MCF 10A (cell line): ENCODE data around the gene BCL2L11. TPM values are rescaled to one million over a fixed set of nuclear protein-coding genes. Genes with fewer than 3 reads are reported as not detected.

Experiments used
- BruUV-seq: library from RNA; stranded (reverse); fragments of 400-500 nt; replicated peaks from 2 replicates; lab custom pipeline; 2021; lab: Mats Ljungman, UMichigan
- CTCF ChIA-PET: fragments of 300-600 bp; sonication (Branson Sonifier 250); formaldehyde crosslinking; extraction: SDS; loops from one replicate; lab custom pipeline; 2021; ENCODE audit warnings: antibody characterized with exemption, inconsistent platforms; lab: Yijun Ruan, JAX
- POLR2A ChIA-PET: fragments of 300-600, 350-650 bp; sonication (Branson Sonifier 250); formaldehyde crosslinking; extraction: SDS; loops from one replicate; lab custom pipeline; 2020; ENCODE audit warnings: antibody characterized with exemption, inconsistent platforms; lab: Yijun Ruan, JAX
- DNase-seq: peaks from one replicate; pipeline ENCODE4 v3.0.0-alpha.2; 2018; ENCODE audit not compliant: unreplicated experiment
- H3K27ac Mint-ChIP-seq: one replicate; pipeline ENCODE4 v1.8.0; 2022; ENCODE audit warnings: mild to moderate bottlenecking, low read depth, mixed read lengths; ENCODE audit not compliant: unreplicated experiment
- H3K27me3 Mint-ChIP-seq: one replicate; pipeline ENCODE4 v1.8.0; 2022; ENCODE audit warnings: mixed read lengths; ENCODE audit not compliant: insufficient read depth, unreplicated experiment
- H3K36me3 Mint-ChIP-seq: one replicate; pipeline ENCODE4 v1.8.0; 2022; ENCODE audit warnings: mild to moderate bottlenecking, moderate library complexity, mixed read lengths; ENCODE audit not compliant: insufficient read depth, unreplicated experiment
- H3K4me1 Mint-ChIP-seq: one replicate; pipeline ENCODE4 v1.8.0; 2022; ENCODE audit warnings: mixed read lengths; ENCODE audit not compliant: insufficient read depth, unreplicated experiment
- H3K4me3 Mint-ChIP-seq: one replicate; pipeline ENCODE4 v1.8.0; 2022; ENCODE audit warnings: mild to moderate bottlenecking, moderate library complexity, mixed read lengths; ENCODE audit not compliant: unreplicated experiment
- H3K9me3 Mint-ChIP-seq: one replicate; pipeline ENCODE4 v1.8.0; 2022; ENCODE audit warnings: mixed read lengths; ENCODE audit not compliant: unreplicated experiment
- CTCF ChIP-seq: fragments of 200-600 bp; IDR thresholded peaks from one replicate; pipeline ENCODE4 v1.8.0; 2022; ENCODE audit warnings: antibody characterized with exemption, mild to moderate bottlenecking; ENCODE audit not compliant: unreplicated experiment
- intact Hi-C: fragments of 100-400 bp; cut with micrococcal nuclease; formaldehyde crosslinking; loops from 2 replicates; pipeline ENCODE4 v1.14.1; 2022
- total RNA-seq: library from RNA; stranded (reverse); gene quantifications from 2 replicates; pipeline ENCODE4 v1.2.3, GENCODE V29; 2022

BCL2L11 gene
- total RNA-seq, 1 experiment from 2014 or later = 5.8 TPM

GRCh38 chr2:111199840-111200239 lies 79.1 kb downstream of the BCL2L11 start:
- Mint-ChIP-seq H3K4me3 (no peak overlapping the region), H3K27me3 (no peaks in the 10 kb centered on the region), H3K36me3 (peaks cover 7% of the 10 kb centered on the region), H3K9me3 (no peaks in the 10 kb centered on the region), H3K4me1 (no peaks in the 10 kb centered on the region), H3K27ac (no peak overlapping the region)
- intact Hi-C loops = no loop called here
- no peak for DNase-seq
- CTCF ChIA-PET = interaction anchor here (0.6 kb wide), 1 partner anchor 82 kb away, joined by 3 read pairs; no protein-coding TSS in a partner anchor
- POLR2A ChIA-PET = no interaction called here
- BruUV-seq = no TSS peak
- no peak for TF ChIP-seq CTCF

GRCh38 chr2:111200333-111200881 lies 79.7 kb downstream of the BCL2L11 start:
- no peaks in the 10 kb centered on the region for H3K27me3 Mint-ChIP-seq
- no peak for DNase-seq
- no TSS peak for BruUV-seq
- H3K4me1 Mint-ChIP-seq = no peaks in the 10 kb centered on the region
- intact Hi-C loops = no loop called here
- H3K4me3 Mint-ChIP-seq = no peak overlapping the region
- peaks cover 7% of the 10 kb centered on the region for H3K36me3 Mint-ChIP-seq
- H3K9me3 Mint-ChIP-seq = no peaks in the 10 kb centered on the region
- H3K27ac Mint-ChIP-seq = no peak overlapping the region
- no peak for TF ChIP-seq CTCF
- ChIA-PET POLR2A (no interaction called here), CTCF (no interaction called here)

GRCh38 chr2:111201214-111201613 lies 80.5 kb downstream of the BCL2L11 start:
- ChIA-PET POLR2A (no interaction called here), CTCF (no interaction called here)
- H3K27ac Mint-ChIP-seq = no peak overlapping the region
- DNase-seq = no peak
- H3K36me3 Mint-ChIP-seq = peaks cover 7% of the 10 kb centered on the region
- H3K27me3 Mint-ChIP-seq = no peaks in the 10 kb centered on the region
- TF ChIP-seq CTCF = no peak
- BruUV-seq = no TSS peak
- H3K4me1 Mint-ChIP-seq = peaks cover 4% of the 10 kb centered on the region
- intact Hi-C loops = no loop called here
- H3K9me3 Mint-ChIP-seq = no peaks in the 10 kb centered on the region
- no peak overlapping the region for H3K4me3 Mint-ChIP-seq

- Mint-ChIP-seq H3K36me3 (peaks cover 7% of the 10 kb centered on the region), H3K9me3 (peaks cover 5% of the 10 kb centered on the region), H3K27ac (no peak overlapping the region), H3K27me3 (no peaks in the 10 kb centered on the region), H3K4me1 (peaks cover 5% of the 10 kb centered on the region), H3K4me3 (no peak overlapping the region)
- intact Hi-C loops = no loop called here
- no peak for DNase-seq
- ChIA-PET CTCF (interaction anchor here (0.7 kb wide), 1 partner anchor 400 kb away, joined by 3 read pairs; no protein-coding TSS in a partner anchor), POLR2A (no interaction called here)
- TF ChIP-seq CTCF = no peak
- BruUV-seq = no TSS peak
Measured at GRCh38 chr2:111202266-111203040, 81.7 kb downstream of the BCL2L11 start.
